Panc1 (cell line): ENCODE results near the gene LINC01488. TPM values are rescaled to one million over a fixed set of nuclear protein-coding genes. Genes with fewer than 3 reads are reported as not detected.

Experiments
- ATAC-seq: fragments of 200-7000 bp; cut with Tn5 transposase; 2 replicates; pipeline ENCODE4 v1.9.1; 2020; ENCODE audit warnings: mild to moderate bottlenecking, moderate library complexity
- BruUV-seq: library from RNA; stranded (reverse); fragments of 400-500 nt; replicated peaks from 2 replicates; lab custom pipeline; 2021; lab: Mats Ljungman, UMichigan
- CTCF ChIA-PET: fragments of 300-600 bp; sonication (Branson Sonifier 250); formaldehyde crosslinking; loops from one replicate; lab custom pipeline; 2022; ENCODE audit warnings: antibody characterized with exemption; lab: Charles Lee
- POLR2A ChIA-PET: fragments of 300-600 bp; sonication (Branson Sonifier 250); formaldehyde crosslinking; loops from one replicate; lab custom pipeline; 2022; ENCODE audit warnings: antibody characterized with exemption; lab: Charles Lee
- DNase-seq: peaks from one replicate; pipeline ENCODE4 v3.0.0-alpha.2; 2010; ENCODE audit warnings: low read depth, low spot score
- H3K27ac ChIP-seq: 2 replicates; pipeline ENCODE4 v1.5.1; 2011; ENCODE audit warnings: mild to moderate bottlenecking, low read length, inconsistent platforms
- H3K27me3 ChIP-seq: fragments of 200-500 bp; sonication (Bioruptor generic); 2 replicates; pipeline ENCODE4 v1.6.0; 2014; ENCODE audit warnings: low read length, inconsistent platforms; ENCODE audit not compliant: control insufficient read depth, insufficient read depth
- H3K36me3 ChIP-seq: fragments of 200-500 bp; sonication (Bioruptor generic); 2 replicates; pipeline ENCODE4 v1.5.1; 2014; ENCODE audit warnings: inconsistent platforms, mild to moderate bottlenecking, low read length, moderate library complexity; ENCODE audit not compliant: control insufficient read depth, insufficient read depth
- H3K4me1 ChIP-seq: 2 replicates; pipeline ENCODE4 v1.5.1; 2011; ENCODE audit warnings: inconsistent platforms, mild to moderate bottlenecking, low read length, moderate library complexity; ENCODE audit not compliant: control insufficient read depth, insufficient read depth
- H3K4me3 ChIP-seq, 2 experiments: 2 replicates each; pipeline ENCODE4 v1.5.1; 2011 to 2012; ENCODE audit warnings: low read depth in 2 of 2, low read length in 2 of 2, mild to moderate bottlenecking in 2 of 2, inconsistent platforms in 1 of 2, moderate library complexity in 1 of 2
- H3K9me3 ChIP-seq: fragments of 200-500 bp; sonication (Bioruptor generic); 2 replicates; pipeline ENCODE4 v1.5.1; 2014; ENCODE audit warnings: low read depth, mild to moderate bottlenecking, inconsistent platforms, low read length, moderate library complexity; ENCODE audit not compliant: control insufficient read depth, insufficient read depth
- POLR2AphosphoS5 ChIP-seq: IDR thresholded peaks from 2 replicates; pipeline ENCODE4 v1.6.1; 2012; ENCODE audit warnings: mild to moderate bottlenecking, low read depth, low read length, moderate library complexity
- SIN3A ChIP-seq: IDR thresholded peaks from 2 replicates; pipeline ENCODE4 v1.6.1; 2012; ENCODE audit warnings: low read depth, mild to moderate bottlenecking, low read length, moderate library complexity, borderline replicate concordance; ENCODE audit not compliant: insufficient read depth
- TCF7L2 ChIP-seq: IDR thresholded peaks from 2 replicates; pipeline ENCODE4 v1.6.1; 2011; ENCODE audit warnings: mild to moderate bottlenecking, low read depth, low read length, inconsistent platforms
- in situ Hi-C: cut with HindIII; loops from 2 replicates; pipeline ENCODE4 v1.10.0; 2016; ENCODE audit warnings: low sequenced_read_pairs, low pct_unique_long_range_greater_than_20kb
- intact Hi-C: fragments of 100-400 bp; cut with micrococcal nuclease; formaldehyde crosslinking; loops from one replicate; pipeline ENCODE4 v1.10.0; 2022; ENCODE audit not compliant: unreplicated experiment
- total RNA-seq: library from RNA; stranded (reverse); gene quantifications from one replicate; pipeline ENCODE4 v1.2.1, GENCODE V29; 2021; ENCODE audit not compliant: unreplicated experiment
- TF ChIP-seq, protein P1 (sequence below): fragments of 450-650 bp; IDR thresholded peaks from 2 replicates; pipeline ENCODE4 v1.5.1; 2017; ENCODE audit warnings: mild to moderate bottlenecking
- TF ChIP-seq, protein P2 (sequence below), 2 experiments: IDR thresholded peaks; 2 replicates each; pipeline ENCODE4 v1.6.1; 2011 to 2012; ENCODE audit warnings: low read depth in 2 of 2, control low read depth in 1 of 2, low read length in 1 of 2, mild to moderate bottlenecking in 1 of 2, moderate library complexity in 1 of 2; ENCODE audit not compliant: insufficient read depth in 1 of 2

LINC01488 gene
- total RNA-seq, 1 experiment from 2014 or later, result not detected

DNA sequence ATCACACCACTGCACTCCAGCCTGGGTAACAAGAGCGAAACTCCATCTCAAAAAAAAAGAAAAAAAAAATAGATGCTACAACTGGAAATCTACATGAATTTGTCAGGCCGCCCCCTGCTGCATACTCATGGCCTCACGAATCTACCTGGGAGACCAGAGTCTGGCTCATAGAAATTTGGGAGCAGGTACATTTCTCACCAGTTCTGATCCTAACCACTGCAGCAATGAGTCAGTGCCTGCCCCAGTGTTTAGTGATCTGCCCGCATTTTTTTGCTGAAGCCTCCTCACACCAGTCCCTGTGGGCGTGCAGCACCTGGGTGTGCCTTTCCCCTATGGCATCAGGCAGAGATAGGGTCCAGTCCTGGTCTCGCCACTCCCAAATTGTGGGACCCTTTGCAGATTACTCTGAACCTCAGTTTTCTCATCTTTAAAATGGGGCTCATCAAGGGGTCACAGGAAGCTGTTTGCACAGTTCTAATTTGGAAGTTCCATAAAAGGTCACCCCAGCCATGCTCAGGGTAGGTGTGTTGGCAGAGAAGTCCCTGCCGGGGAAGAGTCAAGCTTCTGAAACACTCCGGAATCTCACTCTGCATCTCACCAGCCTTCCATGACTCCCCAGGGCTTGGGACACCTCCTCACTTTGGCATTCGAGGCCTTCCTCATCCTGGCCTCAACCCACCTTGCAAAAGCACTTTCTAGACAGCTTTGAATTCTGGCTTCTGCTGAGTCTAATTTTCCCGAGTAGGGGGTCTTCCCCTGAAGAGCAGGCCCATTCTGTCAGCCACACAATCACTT lies 39.3 kb upstream of the LINC01488 start:
- ChIA-PET CTCF (no interaction called here), POLR2A (no interaction called here)
- intact Hi-C loops, result no loop called here
- no peaks in the 10 kb centered on the region for H3K27me3 ChIP-seq
- TF ChIP-seq, protein P1, sequence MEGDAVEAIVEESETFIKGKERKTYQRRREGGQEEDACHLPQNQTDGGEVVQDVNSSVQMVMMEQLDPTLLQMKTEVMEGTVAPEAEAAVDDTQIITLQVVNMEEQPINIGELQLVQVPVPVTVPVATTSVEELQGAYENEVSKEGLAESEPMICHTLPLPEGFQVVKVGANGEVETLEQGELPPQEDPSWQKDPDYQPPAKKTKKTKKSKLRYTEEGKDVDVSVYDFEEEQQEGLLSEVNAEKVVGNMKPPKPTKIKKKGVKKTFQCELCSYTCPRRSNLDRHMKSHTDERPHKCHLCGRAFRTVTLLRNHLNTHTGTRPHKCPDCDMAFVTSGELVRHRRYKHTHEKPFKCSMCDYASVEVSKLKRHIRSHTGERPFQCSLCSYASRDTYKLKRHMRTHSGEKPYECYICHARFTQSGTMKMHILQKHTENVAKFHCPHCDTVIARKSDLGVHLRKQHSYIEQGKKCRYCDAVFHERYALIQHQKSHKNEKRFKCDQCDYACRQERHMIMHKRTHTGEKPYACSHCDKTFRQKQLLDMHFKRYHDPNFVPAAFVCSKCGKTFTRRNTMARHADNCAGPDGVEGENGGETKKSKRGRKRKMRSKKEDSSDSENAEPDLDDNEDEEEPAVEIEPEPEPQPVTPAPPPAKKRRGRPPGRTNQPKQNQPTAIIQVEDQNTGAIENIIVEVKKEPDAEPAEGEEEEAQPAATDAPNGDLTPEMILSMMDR, result no peak
- no peak for TF ChIP-seq POLR2AphosphoS5
- no peak for TF ChIP-seq SIN3A
- no peak for TF ChIP-seq TCF7L2
- TF ChIP-seq, protein P2, sequence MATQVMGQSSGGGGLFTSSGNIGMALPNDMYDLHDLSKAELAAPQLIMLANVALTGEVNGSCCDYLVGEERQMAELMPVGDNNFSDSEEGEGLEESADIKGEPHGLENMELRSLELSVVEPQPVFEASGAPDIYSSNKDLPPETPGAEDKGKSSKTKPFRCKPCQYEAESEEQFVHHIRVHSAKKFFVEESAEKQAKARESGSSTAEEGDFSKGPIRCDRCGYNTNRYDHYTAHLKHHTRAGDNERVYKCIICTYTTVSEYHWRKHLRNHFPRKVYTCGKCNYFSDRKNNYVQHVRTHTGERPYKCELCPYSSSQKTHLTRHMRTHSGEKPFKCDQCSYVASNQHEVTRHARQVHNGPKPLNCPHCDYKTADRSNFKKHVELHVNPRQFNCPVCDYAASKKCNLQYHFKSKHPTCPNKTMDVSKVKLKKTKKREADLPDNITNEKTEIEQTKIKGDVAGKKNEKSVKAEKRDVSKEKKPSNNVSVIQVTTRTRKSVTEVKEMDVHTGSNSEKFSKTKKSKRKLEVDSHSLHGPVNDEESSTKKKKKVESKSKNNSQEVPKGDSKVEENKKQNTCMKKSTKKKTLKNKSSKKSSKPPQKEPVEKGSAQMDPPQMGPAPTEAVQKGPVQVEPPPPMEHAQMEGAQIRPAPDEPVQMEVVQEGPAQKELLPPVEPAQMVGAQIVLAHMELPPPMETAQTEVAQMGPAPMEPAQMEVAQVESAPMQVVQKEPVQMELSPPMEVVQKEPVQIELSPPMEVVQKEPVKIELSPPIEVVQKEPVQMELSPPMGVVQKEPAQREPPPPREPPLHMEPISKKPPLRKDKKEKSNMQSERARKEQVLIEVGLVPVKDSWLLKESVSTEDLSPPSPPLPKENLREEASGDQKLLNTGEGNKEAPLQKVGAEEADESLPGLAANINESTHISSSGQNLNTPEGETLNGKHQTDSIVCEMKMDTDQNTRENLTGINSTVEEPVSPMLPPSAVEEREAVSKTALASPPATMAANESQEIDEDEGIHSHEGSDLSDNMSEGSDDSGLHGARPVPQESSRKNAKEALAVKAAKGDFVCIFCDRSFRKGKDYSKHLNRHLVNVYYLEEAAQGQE (IDR thresholded peaks at IDR 0.05; ENCODE audit: insufficient read depth in 1 of 2, low read depth in 2 of 2, low read length in 1 of 2), result no peak
- DNase-seq (no peak), ATAC-seq (peak; percentile 20; the same call in 1 of the 2 replicates)
- no peaks in the 10 kb centered on the region for H3K36me3 ChIP-seq
- H3K9me3 ChIP-seq, result no peaks in the 10 kb centered on the region
- H3K4me1 ChIP-seq, result peaks cover 24% of the 10 kb centered on the region
- H3K4me3 ChIP-seq, result no peak overlapping the region
- no TSS peak for BruUV-seq
- peak overlapping the region; percentile 90 for H3K27ac ChIP-seq
- in situ Hi-C loops, result no loop called here

GRCh38 chr11:69442807-69443137 lies 38.7 kb upstream of the LINC01488 start:
- Histone ChIP-seq H3K4me1 (peaks cover 25% of the 10 kb centered on the region), H3K27me3 (no peaks in the 10 kb centered on the region), H3K4me3 (peak overlapping the region; percentile 41 to 44), H3K36me3 (no peaks in the 10 kb centered on the region), H3K27ac (peak overlapping the region; percentile 90), H3K9me3 (no peaks in the 10 kb centered on the region)
- in situ Hi-C loops (no loop called here), intact Hi-C loops (no loop called here)
- no peak for TF ChIP-seq SIN3A
- TF ChIP-seq, protein P1, result no peak
- TF ChIP-seq, protein P2 (IDR thresholded peaks at IDR 0.05; ENCODE audit: insufficient read depth in 1 of 2, low read depth in 2 of 2, low read length in 1 of 2), result no peak
- no peak for TF ChIP-seq TCF7L2
- no peak for TF ChIP-seq POLR2AphosphoS5
- DNase-seq (no peak), ATAC-seq (peak; percentile 51)
- CTCF ChIA-PET, result no interaction called here
- POLR2A ChIA-PET, result interaction anchor here (0.5 kb wide), 1 partner anchor 181 kb away, joined by 7 read pairs; no protein-coding TSS in a partner anchor
- BruUV-seq, result no TSS peak
